Esophagus muscularis mucosa (tissue), 4 donors: Measurements from ENCODE around the gene DVL1. TPM values are rescaled to one million over a fixed set of nuclear protein-coding genes. Genes with fewer than 3 reads are reported as not detected.

Experiments used
- DNase-seq: peaks from one replicate; pipeline ENCODE4 v3.0.0-alpha.2; 2017; ENCODE audit errors: extremely low spot score
- H3K27ac ChIP-seq, 4 donors: fragments of 200-600 bp; sonication (generic); replicated peaks in 1 of 4; 1 replicate in 3 of 4; 2 replicates in 1 of 4; pipeline ENCODE4 v1.5.1; 2016 to 2019; ENCODE audit warnings: mild to moderate bottlenecking in 1 of 4
- H3K27me3 ChIP-seq, 4 donors: fragments of 200-600 bp; sonication (generic); one replicate each; pipeline versions ENCODE4 v1.5.1 to v1.6.0; 2016 to 2019
- H3K36me3 ChIP-seq, 4 donors: fragments of 200-600 bp; sonication (generic); one replicate each; pipeline ENCODE4 v1.5.1; 2016 to 2019
- H3K4me1 ChIP-seq, 4 donors: fragments of 200-600 bp; sonication (generic); one replicate each; pipeline ENCODE4 v1.5.1; 2016 to 2019
- H3K4me3 ChIP-seq, 4 donors: fragments of 200-600 bp; sonication (generic); 1 replicate in 2 of 4; 2 replicates in 2 of 4; pipeline ENCODE4 v1.5.1; 2016 to 2019; ENCODE audit warnings: mild to moderate bottlenecking in 4 of 4, moderate library complexity in 1 of 4
- H3K9me3 ChIP-seq, 4 donors: fragments of 200-600 bp; sonication (generic); 1 replicate in 3 of 4; 2 replicates in 1 of 4; pipeline ENCODE4 v1.5.1; 2016 to 2019
- CTCF ChIP-seq, 3 experiments: fragments of 200-600 bp in 2 of 3; fragments of 450-650 bp in 1 of 3; sonication (generic) in 2 of 3; IDR thresholded peaks; one replicate each; pipeline ENCODE4 v1.5.1; 2017 to 2019; ENCODE audit warnings: antibody characterized with exemption in 3 of 3, mild to moderate bottlenecking in 2 of 3, moderate library complexity in 1 of 3
- EP300 ChIP-seq: sonication (generic); formaldehyde crosslinking; IDR thresholded peaks from one replicate; pipeline ENCODE4 v1.6.1; 2017; ENCODE audit warnings: antibody characterized with exemption
- POLR2A ChIP-seq: fragments of 450-650 bp; IDR thresholded peaks from one replicate; pipeline ENCODE4 v1.6.1; 2017; ENCODE audit warnings: antibody characterized with exemption, moderate library complexity, mild to moderate bottlenecking, low read depth
- POLR2AphosphoS5 ChIP-seq, 2 donors: sonication (generic); formaldehyde crosslinking; IDR thresholded peaks; one replicate each; pipeline ENCODE4 v1.6.1; 2017; ENCODE audit warnings: antibody characterized with exemption in 2 of 2
- WGBS: methylation state at CpG from one replicate; pipeline ENCODE4 v1.1.5; 2018; 5-methylcytosine and 5-hydroxymethylcytosine counted together
- intact Hi-C: fragments of 100-400 bp; cut with DNase I; formaldehyde crosslinking; loops from one replicate; pipeline ENCODE4 v1.15.1; 2023
- total RNA-seq, 4 donors: library from RNA; depleted of rRNA; stranded (reverse); fragments of >200 nt; gene quantifications; one replicate each; pipeline versions ENCODE4 v1.1.0 to v1.2.1, GENCODE V29; 2016

Gene DVL1
- total RNA-seq, 4 donors from 2014 or later: 66.9 to 141 (median 114) TPM

- Histone ChIP-seq H3K27me3 (no peaks in the 10 kb centered on the region), H3K9me3 (no peaks in the 10 kb centered on the region), H3K4me1 (peaks cover 32 to 45% (median 43%) of the 10 kb centered on the region in 4 donors), H3K27ac (peak overlapping the region; percentile 88 to 97 (median 95)), H3K36me3 (peaks cover 0 to 19% (median 15%) of the 10 kb centered on the region in 4 donors), H3K4me3 (peak overlapping the region; percentile 71 to 99 (median 86))
- no peak for TF ChIP-seq CTCF (IDR thresholded peaks at IDR 0.05)
- TF ChIP-seq POLR2AphosphoS5 (IDR thresholded peaks at IDR 0.05): no peak
- no peak for TF ChIP-seq EP300
- TF ChIP-seq POLR2A: no peak
- no peak for DNase-seq
- intact Hi-C loops: loop anchor here (2.0 to 10.0 kb wide), 2 partner anchors 24 to 260 kb away; partner anchors contain the start of genes C1orf159 and CCNL2
- no CpG with 5 or more reads among the region's 24 CpGs for WGBS
Measured at GRCh38 chr1:1374589-1374928, 25.3 kb upstream of the DVL1 start.

- Histone ChIP-seq H3K4me1 (peaks cover 32 to 45% (median 43%) of the 10 kb centered on the region in 4 donors), H3K27ac (peak overlapping the region; percentile 88 to 97 (median 95)), H3K9me3 (no peaks in the 10 kb centered on the region), H3K4me3 (peak overlapping the region; percentile 71 to 99 (median 86)), H3K36me3 (peaks cover 0 to 19% (median 15%) of the 10 kb centered on the region in 4 donors), H3K27me3 (no peaks in the 10 kb centered on the region)
- 71% methylated on average over 31 of the region's 52 CpGs for WGBS
- no peak for DNase-seq
- intact Hi-C loops: loop anchor here (2.0 to 10.0 kb wide), 3 partner anchors 25 to 259 kb away; partner anchors contain the start of genes C1orf159, CCNL2 and DVL1
- TF ChIP-seq POLR2A: no peak
Measured at GRCh38 chr1:1373815-1374588, 24.8 kb upstream of the DVL1 start.

- intact Hi-C loops: loop anchor here (2.0 to 10.0 kb wide), 2 partner anchors 24 to 258 kb away; partner anchors contain the start of genes C1orf159 and DVL1
- H3K4me1 ChIP-seq: peaks cover 32 to 45% (median 43%) of the 10 kb centered on the region in 4 donors
- WGBS: 91% methylated on average over 20 of the region's 26 CpGs
- no peaks in the 10 kb centered on the region for H3K9me3 ChIP-seq
- H3K4me3 ChIP-seq: no peak overlapping the region
- no peaks in the 10 kb centered on the region for H3K27me3 ChIP-seq
- no peak for DNase-seq
- peaks cover 0 to 19% (median 15%) of the 10 kb centered on the region in 4 donors for H3K36me3 ChIP-seq
- peak overlapping the region in 1 of 4 donors; percentile 13 for H3K27ac ChIP-seq
- TF ChIP-seq POLR2A: no peak
- no peak for TF ChIP-seq POLR2AphosphoS5 (IDR thresholded peaks at IDR 0.05)
- TF ChIP-seq EP300: no peak
- TF ChIP-seq CTCF (IDR thresholded peaks at IDR 0.05): no peak
Measured at GRCh38 chr1:1373051-1373814, 24.0 kb upstream of the DVL1 start.

- Histone ChIP-seq H3K27me3 (no peaks in the 10 kb centered on the region), H3K4me1 (peaks cover 32 to 45% (median 43%) of the 10 kb centered on the region in 4 donors), H3K9me3 (no peaks in the 10 kb centered on the region), H3K36me3 (peaks cover 0 to 19% (median 15%) of the 10 kb centered on the region in 4 donors), H3K27ac (peak overlapping the region in 3 of 4 donors; percentile 3 to 27 (median 23)), H3K4me3 (peak overlapping the region in 1 of 4 donors; percentile 14)
- WGBS: 21% methylated on average over 14 of the region's 26 CpGs
- intact Hi-C loops: loop anchor here (2.0 to 10.0 kb wide), 2 partner anchors 23 to 257 kb away; partner anchors contain the start of genes C1orf159 and DVL1
- TF ChIP-seq POLR2AphosphoS5 (IDR thresholded peaks at IDR 0.05) (peak in 1 of 2 donors; percentile 36), EP300 (no peak), CTCF (IDR thresholded peaks at IDR 0.05) (peak; percentile 90 to 100 (median 93)), POLR2A (no peak)
- DNase-seq: no peak
Measured at GRCh38 chr1:1371746-1372711, 22.8 kb upstream of the DVL1 start.
